ENCODE results near the gene TMEM184C. TPM values are rescaled to one million over a fixed set of nuclear protein-coding genes. Genes with fewer than 3 reads are reported as not detected.

Gene TMEM184C
- total RNA-seq, 1 experiment from 2014 or later: 43.7 TPM

DNA sequence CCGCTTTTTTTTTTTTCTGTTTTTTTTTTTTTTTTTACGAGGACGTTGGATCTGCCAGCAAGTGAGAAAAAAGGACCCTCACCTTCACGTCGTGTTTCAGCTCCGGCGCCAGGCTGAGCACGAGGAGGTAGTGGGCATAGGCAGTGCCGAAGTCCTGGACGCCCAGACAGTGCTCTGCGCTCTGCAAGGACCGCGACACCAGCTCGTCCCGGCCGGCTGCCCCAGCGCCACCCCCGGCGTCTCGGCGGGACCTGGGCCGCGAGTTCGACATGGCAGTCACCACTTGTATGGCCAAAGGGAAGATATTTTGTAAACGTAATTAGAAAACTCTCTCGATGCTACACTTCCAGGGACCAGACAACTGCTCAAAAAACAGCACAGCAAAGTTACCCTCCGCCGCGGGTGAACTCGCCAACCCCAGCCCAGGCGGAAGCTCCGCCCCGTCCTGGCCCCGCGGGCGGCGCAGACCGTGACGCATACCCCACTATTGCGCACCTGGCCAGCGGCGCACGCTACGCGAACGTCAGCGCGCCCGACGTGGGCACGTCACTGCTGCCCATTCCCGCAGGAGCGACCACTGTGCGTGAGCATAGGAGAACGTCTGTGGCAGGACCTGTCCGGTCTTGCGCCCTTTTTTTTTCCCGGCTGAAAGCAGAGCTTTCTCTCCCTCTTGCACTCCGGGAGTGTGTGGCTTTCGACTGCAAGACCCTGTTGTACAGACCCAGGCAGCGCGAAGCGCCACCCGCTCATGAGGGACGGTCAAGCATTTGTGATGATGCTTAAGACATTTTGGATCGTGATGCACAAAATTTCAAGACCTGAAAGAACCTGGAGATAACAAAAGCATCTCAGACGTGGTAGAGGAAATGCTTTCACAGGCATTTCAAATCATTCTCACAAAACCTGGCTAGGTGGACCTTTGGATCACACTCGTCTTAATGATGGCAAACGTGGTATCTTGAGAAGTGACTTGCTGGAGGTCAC lies 66.8 kb downstream of the TMEM184C start, which contains the start of gene PRMT9 (continued):
- TF ChIP-seq, protein P1, sequence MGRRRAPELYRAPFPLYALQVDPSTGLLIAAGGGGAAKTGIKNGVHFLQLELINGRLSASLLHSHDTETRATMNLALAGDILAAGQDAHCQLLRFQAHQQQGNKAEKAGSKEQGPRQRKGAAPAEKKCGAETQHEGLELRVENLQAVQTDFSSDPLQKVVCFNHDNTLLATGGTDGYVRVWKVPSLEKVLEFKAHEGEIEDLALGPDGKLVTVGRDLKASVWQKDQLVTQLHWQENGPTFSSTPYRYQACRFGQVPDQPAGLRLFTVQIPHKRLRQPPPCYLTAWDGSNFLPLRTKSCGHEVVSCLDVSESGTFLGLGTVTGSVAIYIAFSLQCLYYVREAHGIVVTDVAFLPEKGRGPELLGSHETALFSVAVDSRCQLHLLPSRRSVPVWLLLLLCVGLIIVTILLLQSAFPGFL (CRISPR knock-in tag; IDR thresholded peaks at IDR 0.05; ENCODE audit: borderline replicate concordance): no peak
- TF ChIP-seq HMGA2 (CRISPR knock-in tag; IDR thresholded peaks at IDR 0.05) (no peak), ZNF121 (CRISPR knock-in tag; IDR thresholded peaks at IDR 0.05) (no peak), SOX15 (CRISPR knock-in tag; IDR thresholded peaks at IDR 0.05) (no peak), PRRX2 (CRISPR knock-in tag; IDR thresholded peaks at IDR 0.05) (no peak), KAT7 (CRISPR knock-in tag; IDR thresholded peaks at IDR 0.05; ENCODE audit: borderline replicate concordance) (peak; percentile 77), FOXJ3 (CRISPR knock-in tag; IDR thresholded peaks at IDR 0.05; ENCODE audit: borderline replicate concordance) (no peak), SMAD3 (CRISPR knock-in tag; IDR thresholded peaks at IDR 0.05; ENCODE audit: borderline replicate concordance) (peak; percentile 86), JUN (CRISPR knock-in tag; IDR thresholded peaks at IDR 0.05) (no peak), ZNF263 (CRISPR knock-in tag; IDR thresholded peaks at IDR 0.05; ENCODE audit: low read depth) (no peak), TEAD1 (CRISPR knock-in tag; IDR thresholded peaks at IDR 0.05) (peak; percentile 79), ZNF219 (CRISPR knock-in tag; IDR thresholded peaks at IDR 0.05; ENCODE audit: borderline replicate concordance) (no peak), ZNF396 (CRISPR knock-in tag; IDR thresholded peaks at IDR 0.05; ENCODE audit: borderline replicate concordance) (no peak), NR1H2 (CRISPR knock-in tag; IDR thresholded peaks at IDR 0.05) (no peak), RORB (CRISPR knock-in tag; IDR thresholded peaks at IDR 0.05) (no peak)
- TF ChIP-seq, protein P2, sequence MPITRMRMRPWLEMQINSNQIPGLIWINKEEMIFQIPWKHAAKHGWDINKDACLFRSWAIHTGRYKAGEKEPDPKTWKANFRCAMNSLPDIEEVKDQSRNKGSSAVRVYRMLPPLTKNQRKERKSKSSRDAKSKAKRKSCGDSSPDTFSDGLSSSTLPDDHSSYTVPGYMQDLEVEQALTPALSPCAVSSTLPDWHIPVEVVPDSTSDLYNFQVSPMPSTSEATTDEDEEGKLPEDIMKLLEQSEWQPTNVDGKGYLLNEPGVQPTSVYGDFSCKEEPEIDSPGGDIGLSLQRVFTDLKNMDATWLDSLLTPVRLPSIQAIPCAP (CRISPR knock-in tag; IDR thresholded peaks at IDR 0.05): 0 out of 2 replicates have a peak, but pooled peaks have one; percentile 66
- TF ChIP-seq, protein P3, sequence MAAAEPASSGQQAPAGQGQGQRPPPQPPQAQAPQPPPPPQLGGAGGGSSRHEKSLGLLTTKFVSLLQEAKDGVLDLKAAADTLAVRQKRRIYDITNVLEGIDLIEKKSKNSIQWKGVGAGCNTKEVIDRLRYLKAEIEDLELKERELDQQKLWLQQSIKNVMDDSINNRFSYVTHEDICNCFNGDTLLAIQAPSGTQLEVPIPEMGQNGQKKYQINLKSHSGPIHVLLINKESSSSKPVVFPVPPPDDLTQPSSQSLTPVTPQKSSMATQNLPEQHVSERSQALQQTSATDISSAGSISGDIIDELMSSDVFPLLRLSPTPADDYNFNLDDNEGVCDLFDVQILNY (CRISPR knock-in tag; IDR thresholded peaks at IDR 0.05): 0 out of 2 replicates have a peak, but pooled peaks have one; percentile 34
- TF ChIP-seq, protein P4, sequence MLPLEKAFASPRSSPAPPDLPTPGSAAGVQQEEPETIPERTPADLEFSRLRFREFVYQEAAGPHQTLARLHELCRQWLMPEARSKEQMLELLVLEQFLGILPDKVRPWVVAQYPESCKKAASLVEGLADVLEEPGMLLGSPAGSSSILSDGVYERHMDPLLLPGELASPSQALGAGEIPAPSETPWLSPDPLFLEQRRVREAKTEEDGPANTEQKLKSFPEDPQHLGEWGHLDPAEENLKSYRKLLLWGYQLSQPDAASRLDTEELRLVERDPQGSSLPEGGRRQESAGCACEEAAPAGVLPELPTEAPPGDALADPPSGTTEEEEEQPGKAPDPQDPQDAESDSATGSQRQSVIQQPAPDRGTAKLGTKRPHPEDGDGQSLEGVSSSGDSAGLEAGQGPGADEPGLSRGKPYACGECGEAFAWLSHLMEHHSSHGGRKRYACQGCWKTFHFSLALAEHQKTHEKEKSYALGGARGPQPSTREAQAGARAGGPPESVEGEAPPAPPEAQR (CRISPR knock-in tag; IDR thresholded peaks at IDR 0.05): no peak
- TF ChIP-seq, protein P5, sequence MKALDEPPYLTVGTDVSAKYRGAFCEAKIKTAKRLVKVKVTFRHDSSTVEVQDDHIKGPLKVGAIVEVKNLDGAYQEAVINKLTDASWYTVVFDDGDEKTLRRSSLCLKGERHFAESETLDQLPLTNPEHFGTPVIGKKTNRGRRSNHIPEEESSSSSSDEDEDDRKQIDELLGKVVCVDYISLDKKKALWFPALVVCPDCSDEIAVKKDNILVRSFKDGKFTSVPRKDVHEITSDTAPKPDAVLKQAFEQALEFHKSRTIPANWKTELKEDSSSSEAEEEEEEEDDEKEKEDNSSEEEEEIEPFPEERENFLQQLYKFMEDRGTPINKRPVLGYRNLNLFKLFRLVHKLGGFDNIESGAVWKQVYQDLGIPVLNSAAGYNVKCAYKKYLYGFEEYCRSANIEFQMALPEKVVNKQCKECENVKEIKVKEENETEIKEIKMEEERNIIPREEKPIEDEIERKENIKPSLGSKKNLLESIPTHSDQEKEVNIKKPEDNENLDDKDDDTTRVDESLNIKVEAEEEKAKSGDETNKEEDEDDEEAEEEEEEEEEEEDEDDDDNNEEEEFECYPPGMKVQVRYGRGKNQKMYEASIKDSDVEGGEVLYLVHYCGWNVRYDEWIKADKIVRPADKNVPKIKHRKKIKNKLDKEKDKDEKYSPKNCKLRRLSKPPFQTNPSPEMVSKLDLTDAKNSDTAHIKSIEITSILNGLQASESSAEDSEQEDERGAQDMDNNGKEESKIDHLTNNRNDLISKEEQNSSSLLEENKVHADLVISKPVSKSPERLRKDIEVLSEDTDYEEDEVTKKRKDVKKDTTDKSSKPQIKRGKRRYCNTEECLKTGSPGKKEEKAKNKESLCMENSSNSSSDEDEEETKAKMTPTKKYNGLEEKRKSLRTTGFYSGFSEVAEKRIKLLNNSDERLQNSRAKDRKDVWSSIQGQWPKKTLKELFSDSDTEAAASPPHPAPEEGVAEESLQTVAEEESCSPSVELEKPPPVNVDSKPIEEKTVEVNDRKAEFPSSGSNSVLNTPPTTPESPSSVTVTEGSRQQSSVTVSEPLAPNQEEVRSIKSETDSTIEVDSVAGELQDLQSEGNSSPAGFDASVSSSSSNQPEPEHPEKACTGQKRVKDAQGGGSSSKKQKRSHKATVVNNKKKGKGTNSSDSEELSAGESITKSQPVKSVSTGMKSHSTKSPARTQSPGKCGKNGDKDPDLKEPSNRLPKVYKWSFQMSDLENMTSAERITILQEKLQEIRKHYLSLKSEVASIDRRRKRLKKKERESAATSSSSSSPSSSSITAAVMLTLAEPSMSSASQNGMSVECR (CRISPR knock-in tag; IDR thresholded peaks at IDR 0.05; ENCODE audit: borderline replicate concordance): 0 out of 2 replicates have a peak, but pooled peaks have one; percentile 30
- TF ChIP-seq, protein P6, sequence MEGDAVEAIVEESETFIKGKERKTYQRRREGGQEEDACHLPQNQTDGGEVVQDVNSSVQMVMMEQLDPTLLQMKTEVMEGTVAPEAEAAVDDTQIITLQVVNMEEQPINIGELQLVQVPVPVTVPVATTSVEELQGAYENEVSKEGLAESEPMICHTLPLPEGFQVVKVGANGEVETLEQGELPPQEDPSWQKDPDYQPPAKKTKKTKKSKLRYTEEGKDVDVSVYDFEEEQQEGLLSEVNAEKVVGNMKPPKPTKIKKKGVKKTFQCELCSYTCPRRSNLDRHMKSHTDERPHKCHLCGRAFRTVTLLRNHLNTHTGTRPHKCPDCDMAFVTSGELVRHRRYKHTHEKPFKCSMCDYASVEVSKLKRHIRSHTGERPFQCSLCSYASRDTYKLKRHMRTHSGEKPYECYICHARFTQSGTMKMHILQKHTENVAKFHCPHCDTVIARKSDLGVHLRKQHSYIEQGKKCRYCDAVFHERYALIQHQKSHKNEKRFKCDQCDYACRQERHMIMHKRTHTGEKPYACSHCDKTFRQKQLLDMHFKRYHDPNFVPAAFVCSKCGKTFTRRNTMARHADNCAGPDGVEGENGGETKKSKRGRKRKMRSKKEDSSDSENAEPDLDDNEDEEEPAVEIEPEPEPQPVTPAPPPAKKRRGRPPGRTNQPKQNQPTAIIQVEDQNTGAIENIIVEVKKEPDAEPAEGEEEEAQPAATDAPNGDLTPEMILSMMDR (IDR thresholded peaks at IDR 0.05): no peak
- TF ChIP-seq, protein P7, sequence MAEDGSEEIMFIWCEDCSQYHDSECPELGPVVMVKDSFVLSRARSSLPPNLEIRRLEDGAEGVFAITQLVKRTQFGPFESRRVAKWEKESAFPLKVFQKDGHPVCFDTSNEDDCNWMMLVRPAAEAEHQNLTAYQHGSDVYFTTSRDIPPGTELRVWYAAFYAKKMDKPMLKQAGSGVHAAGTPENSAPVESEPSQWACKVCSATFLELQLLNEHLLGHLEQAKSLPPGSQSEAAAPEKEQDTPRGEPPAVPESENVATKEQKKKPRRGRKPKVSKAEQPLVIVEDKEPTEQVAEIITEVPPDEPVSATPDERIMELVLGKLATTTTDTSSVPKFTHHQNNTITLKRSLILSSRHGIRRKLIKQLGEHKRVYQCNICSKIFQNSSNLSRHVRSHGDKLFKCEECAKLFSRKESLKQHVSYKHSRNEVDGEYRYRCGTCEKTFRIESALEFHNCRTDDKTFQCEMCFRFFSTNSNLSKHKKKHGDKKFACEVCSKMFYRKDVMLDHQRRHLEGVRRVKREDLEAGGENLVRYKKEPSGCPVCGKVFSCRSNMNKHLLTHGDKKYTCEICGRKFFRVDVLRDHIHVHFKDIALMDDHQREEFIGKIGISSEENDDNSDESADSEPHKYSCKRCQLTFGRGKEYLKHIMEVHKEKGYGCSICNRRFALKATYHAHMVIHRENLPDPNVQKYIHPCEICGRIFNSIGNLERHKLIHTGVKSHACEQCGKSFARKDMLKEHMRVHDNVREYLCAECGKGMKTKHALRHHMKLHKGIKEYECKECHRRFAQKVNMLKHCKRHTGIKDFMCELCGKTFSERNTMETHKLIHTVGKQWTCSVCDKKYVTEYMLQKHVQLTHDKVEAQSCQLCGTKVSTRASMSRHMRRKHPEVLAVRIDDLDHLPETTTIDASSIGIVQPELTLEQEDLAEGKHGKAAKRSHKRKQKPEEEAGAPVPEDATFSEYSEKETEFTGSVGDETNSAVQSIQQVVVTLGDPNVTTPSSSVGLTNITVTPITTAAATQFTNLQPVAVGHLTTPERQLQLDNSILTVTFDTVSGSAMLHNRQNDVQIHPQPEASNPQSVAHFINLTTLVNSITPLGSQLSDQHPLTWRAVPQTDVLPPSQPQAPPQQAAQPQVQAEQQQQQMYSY (CRISPR knock-in tag; IDR thresholded peaks at IDR 0.05): no peak

All from WTC11 (cell line).